HG03575 (cell line): ENCODE measurements around the gene OLFM2.
"Not testable (repeated sequence)": the region's sequence is repeated elsewhere in the genome, so short reads cannot be mapped to it uniquely, and the experiment has no call there.

Experiments used
- ATAC-seq: cut with Tn5 transposase; IDR thresholded peaks from one replicate; pipeline ENCODE4 v1.9.1; 2021; ENCODE audit not compliant: unreplicated experiment, insufficient number of reproducible peaks, low FRiP score; ENCODE audit errors: extremely low read depth

Gene OLFM2

DNA sequence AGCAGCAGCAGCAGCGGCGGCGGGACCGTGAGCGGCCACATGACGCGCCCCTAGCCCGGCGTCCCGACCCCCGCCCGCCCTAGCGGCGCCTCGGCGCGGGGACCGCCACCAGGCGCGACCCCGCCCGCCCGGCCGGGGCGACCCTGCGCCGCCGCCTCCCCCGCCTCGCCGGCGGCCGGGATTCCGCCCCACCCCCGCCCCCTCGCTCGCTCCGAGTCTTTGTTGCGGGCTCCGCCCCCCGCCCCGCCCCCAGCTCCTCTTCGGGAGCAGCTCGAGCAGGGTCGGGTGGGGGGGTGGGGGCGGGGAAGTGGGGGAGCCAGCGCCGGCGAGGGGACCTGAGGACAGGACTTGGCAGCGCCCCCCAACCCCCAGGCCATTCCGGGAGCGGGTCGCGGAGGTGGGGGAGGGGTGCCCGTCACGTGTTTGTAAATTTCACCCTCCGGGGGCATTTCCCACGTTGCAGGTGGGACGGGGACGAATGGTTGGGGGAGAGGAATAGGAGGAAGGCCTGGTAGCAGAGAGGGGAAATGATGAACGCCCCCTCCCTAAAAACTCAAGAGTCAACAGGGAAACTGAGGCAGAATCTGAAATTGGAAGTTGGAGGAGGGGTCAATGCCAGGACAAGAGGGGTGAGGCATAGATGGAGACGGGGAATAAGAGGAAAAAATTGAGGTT is at the start of gene OLFM2:
TSS of gene OLFM2 (minus strand) at position 190 of the 675 bp plus-strand sequence. CDS start at position 41, 149 bp downstream.
- ATAC-seq: no peak

GRCh38 chr19:9981406-9982260 is 45.3 kb upstream of the OLFM2 start:
- no peak for ATAC-seq

- no peak for ATAC-seq
Measured at GRCh38 chr19:9972103-9972502, 35.8 kb upstream of the OLFM2 start.

DNA sequence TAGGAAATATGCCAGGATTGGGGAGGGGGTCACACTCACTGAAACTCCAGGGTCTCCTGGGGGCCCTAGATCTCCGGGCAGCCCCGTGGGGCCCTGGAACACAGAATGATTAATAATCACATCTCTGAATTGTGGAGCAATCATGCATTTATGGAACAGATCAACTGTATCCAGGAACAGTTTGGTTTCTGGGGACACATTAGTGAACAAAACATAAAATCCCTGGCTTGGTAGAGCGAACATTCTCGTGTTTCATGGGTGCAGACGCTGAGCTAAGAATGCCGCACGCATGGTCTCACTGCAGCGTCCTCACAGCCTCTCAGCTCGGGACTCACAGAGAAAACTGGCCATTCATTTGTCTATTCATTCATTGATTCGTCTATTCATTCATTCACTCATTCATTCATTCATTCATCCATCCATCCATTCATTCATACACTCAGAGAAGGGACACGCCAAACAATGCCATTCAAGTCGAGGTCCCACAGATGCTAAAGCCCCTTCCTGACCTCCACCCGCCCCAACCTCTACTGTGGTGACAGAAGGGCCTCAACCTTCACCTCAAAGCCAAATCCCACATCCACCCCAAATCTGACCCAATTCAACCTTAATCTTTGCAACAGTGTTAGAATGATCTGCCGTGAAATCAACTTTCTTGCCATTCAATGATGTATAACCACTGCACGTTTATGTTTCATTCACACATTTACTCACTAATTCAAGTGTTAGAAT is 35.0 kb upstream of the OLFM2 start:
- no peak for ATAC-seq

DNA sequence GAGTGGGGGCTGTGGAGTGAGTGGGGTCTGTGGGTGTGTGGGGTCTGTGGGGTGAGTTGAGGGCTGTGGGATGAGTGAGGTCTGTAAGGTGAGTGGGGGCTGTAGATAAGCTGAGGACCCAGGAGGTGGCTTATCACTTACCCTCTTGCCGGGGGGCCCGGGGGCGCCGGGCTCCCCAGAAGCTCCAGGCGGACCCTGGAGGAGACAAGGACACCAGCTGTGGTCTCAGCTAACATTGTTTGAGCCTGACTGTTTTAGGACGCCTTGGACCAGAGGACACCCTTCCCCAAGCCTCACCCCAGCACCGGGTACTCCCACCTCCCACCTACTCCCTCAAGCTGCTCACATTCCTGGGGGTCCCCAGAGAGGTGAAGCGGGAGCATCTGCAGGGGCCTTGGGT is 34.2 kb upstream of the OLFM2 start:
- ATAC-seq: no peak

- no peak for ATAC-seq
Measured at GRCh38 chr19:9969688-9969975, 33.3 kb upstream of the OLFM2 start.

GRCh38 chr19:9968820-9969687 is 32.7 kb upstream of the OLFM2 start:
- ATAC-seq: no peak

- ATAC-seq: no peak
Measured at GRCh38 chr19:9967326-9967725, 31.0 kb upstream of the OLFM2 start.

DNA sequence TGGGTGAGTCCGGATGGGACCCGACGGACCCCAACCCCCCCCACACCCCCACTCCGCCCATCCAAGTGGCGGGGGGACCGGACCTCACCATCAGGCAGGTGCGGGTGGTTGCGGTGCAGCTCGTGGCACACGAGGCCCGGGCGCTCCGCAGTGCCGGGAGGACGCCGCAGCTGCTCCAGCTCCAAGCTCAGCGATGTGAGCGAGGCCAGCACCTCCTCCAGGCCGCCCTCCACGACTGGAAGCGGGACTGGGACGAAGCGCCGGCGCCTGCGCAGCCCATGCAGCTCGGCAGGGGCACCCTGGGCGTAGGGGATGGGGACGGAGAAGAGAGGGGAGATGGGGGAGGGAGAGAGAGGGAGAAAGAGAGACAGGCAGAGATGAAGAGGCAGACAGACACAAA is 30.1 kb upstream of the OLFM2 start:
- no peak for ATAC-seq

DNA sequence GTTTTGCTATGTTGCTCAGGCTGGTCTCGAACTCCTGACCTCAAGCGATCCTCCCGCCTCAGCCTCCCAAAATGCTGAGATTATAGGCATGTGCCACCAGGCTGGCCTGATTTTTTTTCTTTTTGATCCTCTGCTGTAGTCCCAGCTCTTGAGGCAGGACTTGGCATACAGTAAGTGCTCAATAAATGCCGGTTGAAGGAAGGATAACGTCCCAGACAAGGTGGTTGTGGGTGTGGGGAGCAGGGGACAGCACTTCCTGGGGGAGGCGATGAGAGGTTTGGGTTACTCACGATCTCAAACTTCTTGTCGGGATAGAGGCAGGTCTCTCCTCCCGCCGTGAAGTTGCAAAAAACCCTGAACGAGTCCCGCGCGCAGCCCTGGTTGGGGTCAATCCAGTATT is 29.7 kb upstream of the OLFM2 start:
- no peak for ATAC-seq

DNA sequence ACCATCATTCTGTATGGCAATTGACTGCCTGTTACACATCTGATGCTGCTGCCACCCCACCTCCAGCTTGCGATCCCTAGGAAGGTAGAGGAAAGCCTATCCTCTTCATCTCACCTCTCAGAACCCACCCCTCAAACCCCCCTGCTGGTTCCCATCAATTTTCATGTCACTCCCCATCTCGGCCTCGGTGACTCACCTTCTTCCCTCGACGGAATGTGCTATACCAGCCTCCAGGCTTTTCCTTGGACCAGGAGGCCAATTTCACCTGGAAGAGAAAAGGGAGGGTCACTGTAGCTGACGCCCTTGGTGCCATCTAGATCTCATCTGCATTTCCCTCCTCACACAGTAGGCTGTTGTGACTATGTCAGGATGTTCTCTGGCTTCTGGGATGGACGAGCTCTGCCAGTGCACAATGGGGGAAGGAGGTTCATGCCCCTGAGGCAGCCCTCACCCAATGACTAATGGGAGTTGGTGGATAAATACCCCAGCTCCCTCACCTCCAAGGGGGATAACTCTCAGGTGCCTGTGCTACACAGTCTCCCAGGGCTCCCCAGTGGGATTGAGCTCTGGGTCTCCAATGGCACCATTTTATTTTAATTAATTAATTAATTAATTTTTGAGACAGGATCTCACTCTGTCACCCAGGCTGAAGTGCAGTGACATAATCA is 26.4 kb upstream of the OLFM2 start:
- no peak for ATAC-seq

GRCh38 chr19:9961103-9961502 is 24.8 kb upstream of the OLFM2 start:
- no peak for ATAC-seq

DNA sequence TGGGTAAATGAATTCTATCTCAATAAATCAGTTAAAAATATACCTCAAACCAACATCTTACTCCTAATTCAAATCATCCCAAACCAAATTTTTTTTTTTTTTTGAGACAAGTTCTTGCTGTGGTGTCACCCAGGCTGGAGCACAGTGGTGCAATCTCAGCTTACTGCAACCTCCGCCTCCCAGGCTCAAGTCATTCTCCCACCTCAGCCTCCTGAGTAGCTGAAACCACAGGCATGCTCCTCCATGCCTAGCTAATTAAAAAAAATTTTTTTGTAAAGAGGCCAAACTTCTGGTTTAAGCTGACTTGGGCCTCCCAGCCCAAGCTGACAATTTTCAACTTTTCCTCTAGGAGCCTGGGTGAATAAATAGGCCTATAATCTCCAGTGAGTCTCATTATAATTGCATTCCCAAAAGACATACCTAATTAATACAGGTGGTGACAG is 22.1 kb upstream of the OLFM2 start:
- no peak for ATAC-seq

DNA sequence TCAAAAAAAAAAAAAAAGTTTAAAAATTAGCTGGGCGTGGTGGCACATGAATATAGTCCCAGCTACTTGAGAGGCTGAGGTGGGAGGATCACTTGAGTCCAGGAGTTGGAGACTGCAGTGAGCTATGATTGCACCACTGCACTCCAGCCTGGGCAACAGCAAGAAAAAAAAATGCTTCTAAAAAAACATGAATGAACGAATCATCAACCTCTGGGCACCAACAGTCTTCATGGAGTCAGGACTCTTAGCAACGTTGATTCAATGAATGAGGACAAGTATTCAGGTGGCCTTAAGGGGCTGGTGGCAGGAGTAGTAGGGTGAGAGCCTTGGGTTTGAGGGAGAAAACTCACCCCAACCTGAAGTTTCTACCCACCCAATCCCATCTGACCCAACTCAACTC is 20.6 kb upstream of the OLFM2 start:
- no peak for ATAC-seq

DNA sequence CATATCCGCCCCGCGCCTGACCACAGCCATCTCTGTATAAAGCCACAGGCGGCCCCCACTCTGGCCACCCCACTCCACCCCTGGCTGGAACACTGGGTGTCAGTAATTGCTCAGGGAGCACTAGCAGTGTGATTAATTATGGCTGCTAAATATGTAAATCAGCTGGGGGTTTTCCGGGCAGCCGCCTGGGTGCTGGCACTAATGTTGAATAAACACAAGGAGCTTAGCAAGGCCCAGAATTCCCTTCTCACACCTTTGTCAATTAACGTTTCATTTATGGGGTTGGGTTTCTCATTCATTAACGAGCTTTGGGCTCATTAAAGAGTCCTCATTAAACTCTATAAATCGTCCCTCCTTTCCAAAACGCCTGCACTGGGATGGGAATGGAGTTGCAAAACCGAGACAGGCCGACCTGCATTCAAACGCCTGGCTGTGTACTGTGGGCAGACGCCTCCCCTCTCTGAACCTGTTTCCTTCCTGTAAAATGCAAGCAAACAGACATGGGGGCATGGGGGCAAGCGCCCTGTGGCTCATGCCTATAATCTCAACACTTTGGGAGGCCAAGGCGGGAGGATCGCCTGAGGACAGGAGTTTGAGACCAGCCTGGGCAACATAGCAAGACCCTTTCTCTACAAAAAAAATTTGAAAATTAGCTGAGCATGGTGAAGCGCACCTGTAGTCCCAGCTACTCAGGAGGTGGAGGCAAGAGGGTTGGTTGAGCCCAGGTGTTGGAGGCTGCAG is 17.7 kb upstream of the OLFM2 start:
- no peak for ATAC-seq

GRCh38 chr19:9952276-9952675 is 16.0 kb upstream of the OLFM2 start:
- no peak for ATAC-seq

GRCh38 chr19:9947441-9947840 is 11.1 kb upstream of the OLFM2 start:
- ATAC-seq: no peak

- ATAC-seq: not testable (repeated sequence)
Measured at GRCh38 chr19:9946528-9947125, 10.3 kb upstream of the OLFM2 start.
